Activated naive CD8-positive, alpha-beta T cell treated with anti-CD3 and anti-CD28 coated beads for 36 hours (primary cell): ENCODE measurements around the gene CTRB1. TPM values are rescaled to one million over a fixed set of nuclear protein-coding genes. Genes with fewer than 3 reads are reported as not detected.

Experiments used
- DNase-seq: peaks from one replicate; pipeline ENCODE4 v3.0.0; 2021
- H3K27ac Mint-ChIP-seq: one replicate; pipeline ENCODE4 v1.8.0; 2022; ENCODE audit warnings: mild to moderate bottlenecking, moderate library complexity, mixed read lengths
- H3K27me3 Mint-ChIP-seq: one replicate; pipeline ENCODE4 v1.8.0; 2022; ENCODE audit warnings: mild to moderate bottlenecking, mixed read lengths
- H3K36me3 Mint-ChIP-seq: one replicate; pipeline ENCODE4 v1.8.0; 2021; ENCODE audit warnings: mild to moderate bottlenecking, mixed read lengths
- H3K4me1 Mint-ChIP-seq: one replicate; pipeline ENCODE4 v1.8.0; 2021; ENCODE audit warnings: mixed read lengths
- H3K4me3 Mint-ChIP-seq: one replicate; pipeline ENCODE4 v1.8.0; 2022; ENCODE audit warnings: mild to moderate bottlenecking, moderate library complexity, mixed read lengths
- H3K9me3 Mint-ChIP-seq: one replicate; pipeline ENCODE4 v1.8.0; 2022; ENCODE audit warnings: mixed read lengths
- total RNA-seq, 2 experiments: library from RNA; stranded (reverse); gene quantifications; one replicate each; pipeline ENCODE4 v1.2.3, GENCODE V29; 2021

Gene CTRB1
- total RNA-seq, 2 experiments from 2014 or later: not detected

DNA sequence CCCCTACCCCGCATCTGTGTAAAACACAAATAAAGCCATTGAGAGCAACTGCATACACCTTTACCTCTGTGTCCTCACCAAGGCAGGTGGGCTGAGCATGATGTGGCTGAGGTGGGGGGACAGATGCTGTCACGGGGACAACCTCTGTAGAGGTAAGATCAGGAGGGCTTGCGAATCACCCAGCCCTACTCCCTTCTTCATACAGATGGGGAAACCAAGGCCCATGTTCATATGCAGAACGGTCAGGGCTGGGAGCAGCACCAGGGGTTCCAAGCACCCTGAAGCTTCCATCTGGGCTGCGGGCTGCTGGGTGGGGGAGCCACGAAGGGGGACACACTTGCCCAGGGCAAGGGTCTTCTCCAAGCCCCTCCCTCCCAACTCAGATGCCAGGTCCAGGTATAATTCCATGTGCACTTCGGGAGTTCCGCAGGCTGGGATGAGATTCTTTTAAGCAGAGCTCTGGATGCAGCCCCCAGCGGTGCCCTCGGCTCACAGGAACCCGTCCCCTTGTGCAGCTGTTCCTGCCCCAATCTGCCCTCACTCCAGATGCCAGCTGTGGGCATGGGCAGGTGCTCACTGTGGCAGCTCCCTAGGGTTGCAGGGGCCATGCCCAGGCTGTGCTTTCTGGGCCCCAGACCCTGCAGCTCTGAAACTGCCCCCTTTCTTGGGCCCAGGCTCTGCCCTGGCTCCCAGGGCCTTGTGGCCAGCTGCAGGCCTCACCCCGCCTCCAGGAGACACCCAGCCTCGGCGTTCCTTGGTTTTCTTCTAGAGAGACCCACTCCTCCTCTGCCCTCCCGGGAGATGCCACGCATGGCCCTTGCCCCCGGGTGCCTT lies 9.6 kb downstream of the CTRB1 start:
- Mint-ChIP-seq H3K27me3 (no peaks in the 10 kb centered on the region), H3K4me1 (no peaks in the 10 kb centered on the region), H3K4me3 (no peak overlapping the region), H3K36me3 (no peaks in the 10 kb centered on the region), H3K27ac (no peak overlapping the region), H3K9me3 (no peaks in the 10 kb centered on the region)
- no peak for DNase-seq

DNA sequence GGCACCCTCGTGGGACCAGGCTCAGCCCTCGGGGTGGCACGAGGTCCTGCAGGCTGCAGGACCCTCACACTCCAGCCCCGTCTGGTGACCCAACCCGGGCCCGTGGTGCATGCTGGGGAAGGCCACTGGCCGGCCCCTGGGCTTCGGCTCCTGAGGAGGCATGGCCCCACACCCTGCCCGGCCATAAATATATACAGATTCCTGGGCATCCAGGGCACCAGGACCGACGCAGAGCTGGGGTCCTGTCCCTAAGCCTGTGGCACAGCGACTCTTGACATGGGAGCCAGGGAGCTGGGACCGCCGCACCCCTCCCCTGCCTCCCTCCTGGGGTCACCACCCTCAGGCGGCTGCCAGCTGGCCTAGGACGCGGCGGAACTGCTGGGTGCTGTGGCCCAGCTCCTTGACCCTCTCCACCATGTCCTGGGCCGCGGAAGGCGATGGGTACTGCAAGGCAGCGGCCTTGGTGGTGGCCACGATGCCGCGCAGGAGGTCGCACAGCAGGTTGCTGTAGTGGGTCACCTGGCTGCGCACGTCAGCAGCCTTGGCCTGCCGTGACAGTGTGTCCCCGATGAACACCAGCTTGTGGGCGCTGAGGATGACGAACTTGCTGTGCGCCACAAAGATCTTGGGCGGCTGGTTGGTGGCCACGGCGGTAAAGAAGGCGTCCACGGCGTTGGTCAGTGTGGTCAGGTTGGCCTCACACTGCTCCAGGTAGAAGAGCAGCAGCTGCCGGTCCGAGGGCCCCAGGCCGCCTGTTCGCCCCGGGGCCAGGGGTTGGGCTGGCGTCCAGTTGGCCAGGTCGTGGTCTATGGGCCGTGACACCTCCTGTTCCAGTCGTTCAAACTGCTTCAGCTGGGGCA lies 10.6 kb downstream of the CTRB1 start:
- Mint-ChIP-seq H3K36me3 (peaks cover 1% of the 10 kb centered on the region), H3K9me3 (no peaks in the 10 kb centered on the region), H3K27ac (no peak overlapping the region), H3K4me3 (no peak overlapping the region), H3K4me1 (peaks cover 1% of the 10 kb centered on the region), H3K27me3 (no peaks in the 10 kb centered on the region)
- DNase-seq: no peak

DNA sequence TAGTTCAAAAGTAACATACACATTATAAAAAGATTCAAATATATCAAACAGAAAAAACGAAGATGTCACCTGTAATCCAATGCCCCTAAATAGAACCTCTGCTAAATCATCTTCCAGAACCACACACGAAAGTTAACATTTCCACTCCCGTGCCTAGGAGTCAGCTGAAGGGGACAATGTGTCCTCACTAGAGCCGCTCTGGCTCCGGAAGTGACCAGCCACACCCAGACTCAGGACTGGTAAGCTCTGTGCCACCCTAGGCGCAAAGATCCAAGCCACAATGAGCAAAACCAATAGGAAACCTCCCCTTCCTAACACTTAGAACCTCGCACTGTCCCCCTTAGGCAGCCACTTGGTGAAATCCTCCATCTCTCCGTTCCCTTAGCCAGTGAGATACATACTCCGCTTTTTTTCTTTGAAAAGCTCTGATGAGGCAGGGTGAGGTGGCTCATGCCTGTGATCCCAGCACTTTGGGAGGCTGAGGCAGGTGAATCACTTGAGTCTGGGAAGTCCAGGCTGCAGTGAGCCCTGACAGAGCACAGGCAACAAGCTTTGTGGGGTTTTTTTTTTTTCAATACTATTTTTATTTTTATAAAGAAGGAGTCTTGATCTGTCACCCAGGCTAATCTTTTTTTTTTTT lies 11.8 kb downstream of the CTRB1 start:
- H3K36me3 Mint-ChIP-seq: peaks cover 1% of the 10 kb centered on the region
- DNase-seq: no peak
- H3K9me3 Mint-ChIP-seq: no peaks in the 10 kb centered on the region
- no peak overlapping the region for H3K27ac Mint-ChIP-seq
- H3K4me3 Mint-ChIP-seq: no peak overlapping the region
- peaks cover 1% of the 10 kb centered on the region for H3K4me1 Mint-ChIP-seq
- no peaks in the 10 kb centered on the region for H3K27me3 Mint-ChIP-seq

DNA sequence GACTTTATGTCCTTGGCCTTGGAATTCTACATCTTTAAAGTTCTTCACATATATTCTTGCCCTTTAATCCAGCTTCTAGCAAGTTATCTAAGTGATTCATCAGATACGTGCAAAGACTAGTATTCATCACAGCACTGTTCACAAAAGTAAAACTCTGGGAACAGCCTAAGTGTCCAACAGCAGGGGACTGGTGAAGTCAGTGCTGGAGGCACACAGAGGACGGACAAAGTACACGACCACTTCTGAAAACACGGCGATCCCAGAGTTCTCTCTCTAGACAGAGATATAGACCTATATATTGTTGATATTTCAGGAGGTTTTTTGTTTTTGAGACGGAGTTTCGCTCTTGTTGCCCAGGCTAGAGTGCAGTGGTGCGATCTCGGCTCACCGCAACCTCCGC lies 12.8 kb downstream of the CTRB1 start:
- no peak for DNase-seq
- no peaks in the 10 kb centered on the region for H3K27me3 Mint-ChIP-seq
- no peak overlapping the region for H3K4me3 Mint-ChIP-seq
- H3K9me3 Mint-ChIP-seq: no peaks in the 10 kb centered on the region
- H3K27ac Mint-ChIP-seq: no peak overlapping the region
- H3K4me1 Mint-ChIP-seq: peaks cover 5% of the 10 kb centered on the region
- H3K36me3 Mint-ChIP-seq: peaks cover 1% of the 10 kb centered on the region

DNA sequence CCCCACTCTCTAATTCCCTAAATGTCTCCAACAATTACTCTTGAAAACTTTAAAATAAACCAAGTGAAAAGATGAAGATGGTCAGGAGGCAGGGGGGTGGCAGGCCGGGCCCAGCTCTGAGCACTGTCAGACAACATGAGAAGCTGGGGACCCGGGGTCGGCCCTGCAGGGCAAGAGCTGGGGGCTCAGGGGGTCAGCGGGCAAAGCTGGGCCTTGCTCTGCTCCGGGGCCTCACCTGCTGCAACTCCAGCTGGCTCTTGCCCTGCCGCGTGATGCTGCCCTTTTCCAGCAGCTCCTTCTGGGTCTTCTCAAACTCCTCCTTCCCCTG lies 14.8 kb downstream of the CTRB1 start:
- Mint-ChIP-seq H3K4me1 (peaks cover 5% of the 10 kb centered on the region), H3K4me3 (no peak overlapping the region)

DNA sequence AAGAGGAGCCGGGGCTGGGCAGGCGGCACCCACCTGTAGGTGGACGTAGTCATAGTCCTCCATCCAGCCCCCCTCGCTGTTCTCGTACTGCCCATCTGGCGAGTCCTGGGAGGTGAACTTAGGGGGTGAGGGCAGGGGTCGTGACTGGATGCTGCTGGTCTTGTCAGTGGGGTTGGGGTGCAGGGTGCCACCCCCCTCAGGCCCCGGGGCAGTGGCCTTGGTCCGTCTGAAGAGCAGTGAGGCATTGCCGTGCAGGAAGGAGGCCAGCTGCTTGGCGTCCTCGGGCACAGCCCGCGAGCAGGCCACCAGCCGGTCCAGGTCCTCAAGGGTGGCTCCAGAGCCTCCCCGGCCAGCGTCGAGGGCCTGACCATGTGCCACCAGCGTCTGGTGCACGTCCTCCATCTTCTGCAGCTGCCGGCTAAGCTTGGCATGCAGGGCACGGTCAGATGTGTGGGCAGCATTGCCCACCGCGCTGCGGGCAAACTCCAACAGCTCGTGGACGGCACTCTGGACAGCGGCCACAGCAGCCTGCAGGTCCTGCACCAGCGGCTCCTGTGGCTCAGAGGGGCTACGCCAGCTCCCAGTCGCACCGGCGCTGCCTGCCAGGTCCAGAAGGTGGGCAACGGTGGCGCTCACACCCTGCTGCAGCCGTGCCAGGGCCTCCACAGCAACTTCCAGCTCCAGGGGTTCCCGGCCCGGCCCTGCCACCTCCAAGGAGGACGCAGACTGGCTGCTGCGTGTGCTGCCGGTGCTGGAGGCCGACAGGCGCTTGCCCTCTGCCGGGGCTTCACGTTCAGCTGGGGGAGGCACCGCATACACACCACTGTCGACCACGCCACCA lies 16.3 kb downstream of the CTRB1 start:
- no peak overlapping the region for H3K27ac Mint-ChIP-seq
- H3K36me3 Mint-ChIP-seq: peaks cover 1% of the 10 kb centered on the region
- H3K4me3 Mint-ChIP-seq: no peak overlapping the region
- DNase-seq: no peak
- H3K27me3 Mint-ChIP-seq: no peaks in the 10 kb centered on the region
- peaks cover 5% of the 10 kb centered on the region for H3K4me1 Mint-ChIP-seq
- no peaks in the 10 kb centered on the region for H3K9me3 Mint-ChIP-seq

More for the DNA sequence above, 14.8 kb downstream of the CTRB1 start:
- H3K27ac Mint-ChIP-seq: no peak overlapping the region
- H3K9me3 Mint-ChIP-seq: no peaks in the 10 kb centered on the region
- DNase-seq: no peak
- H3K27me3 Mint-ChIP-seq: no peaks in the 10 kb centered on the region
- peaks cover 1% of the 10 kb centered on the region for H3K36me3 Mint-ChIP-seq

DNA sequence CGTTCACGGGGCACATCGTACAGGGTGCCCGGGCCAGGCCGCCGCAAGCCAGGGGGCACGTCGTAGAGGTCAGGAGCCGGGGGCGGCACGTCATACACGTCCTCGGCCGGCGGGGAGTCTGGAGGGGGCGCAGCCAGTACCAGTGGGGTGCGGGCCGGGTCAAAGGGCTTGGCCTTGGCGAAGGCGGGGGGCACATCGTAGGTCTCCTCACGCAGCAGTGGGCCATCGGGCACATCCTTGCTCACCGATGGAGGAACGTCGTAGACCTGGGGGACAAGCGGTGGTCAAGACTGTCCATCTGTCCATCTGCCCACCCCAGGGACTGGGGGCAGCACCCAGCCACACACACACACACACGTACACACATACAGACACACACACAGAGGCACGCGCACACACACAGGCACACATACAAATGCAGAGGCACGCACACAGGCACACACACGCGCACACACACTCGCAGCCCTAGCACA lies 17.0 kb downstream of the CTRB1 start:
- no peak for DNase-seq
- H3K4me1 Mint-ChIP-seq: peaks cover 5% of the 10 kb centered on the region
- H3K36me3 Mint-ChIP-seq: peaks cover 1% of the 10 kb centered on the region
- no peak overlapping the region for H3K4me3 Mint-ChIP-seq
- H3K27me3 Mint-ChIP-seq: no peaks in the 10 kb centered on the region
- no peak overlapping the region for H3K27ac Mint-ChIP-seq
- H3K9me3 Mint-ChIP-seq: no peaks in the 10 kb centered on the region

DNA sequence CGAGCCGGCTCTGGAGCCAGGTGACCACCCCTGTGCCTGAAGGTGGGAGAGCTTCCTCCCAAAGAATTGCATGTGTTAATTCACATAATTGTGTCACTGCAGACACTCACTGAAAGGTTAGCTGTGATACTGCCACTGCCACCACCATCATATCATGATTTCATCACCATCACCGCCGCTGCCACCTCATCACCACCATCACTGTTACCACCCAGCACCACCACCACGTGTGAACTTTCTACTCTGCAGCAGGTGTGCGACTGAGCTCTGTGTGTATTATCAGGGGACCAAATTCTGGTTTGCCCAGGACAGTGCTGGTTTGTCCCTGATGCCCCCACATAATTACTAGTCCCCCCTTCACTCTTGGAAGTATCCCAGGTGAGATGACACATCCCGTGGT lies 17.4 kb downstream of the CTRB1 start:
- peak; percentile 46 for DNase-seq
- Mint-ChIP-seq H3K4me1 (peaks cover 5% of the 10 kb centered on the region), H3K4me3 (no peak overlapping the region), H3K9me3 (no peaks in the 10 kb centered on the region), H3K27ac (no peak overlapping the region), H3K36me3 (peaks cover 1% of the 10 kb centered on the region), H3K27me3 (no peaks in the 10 kb centered on the region)

DNA sequence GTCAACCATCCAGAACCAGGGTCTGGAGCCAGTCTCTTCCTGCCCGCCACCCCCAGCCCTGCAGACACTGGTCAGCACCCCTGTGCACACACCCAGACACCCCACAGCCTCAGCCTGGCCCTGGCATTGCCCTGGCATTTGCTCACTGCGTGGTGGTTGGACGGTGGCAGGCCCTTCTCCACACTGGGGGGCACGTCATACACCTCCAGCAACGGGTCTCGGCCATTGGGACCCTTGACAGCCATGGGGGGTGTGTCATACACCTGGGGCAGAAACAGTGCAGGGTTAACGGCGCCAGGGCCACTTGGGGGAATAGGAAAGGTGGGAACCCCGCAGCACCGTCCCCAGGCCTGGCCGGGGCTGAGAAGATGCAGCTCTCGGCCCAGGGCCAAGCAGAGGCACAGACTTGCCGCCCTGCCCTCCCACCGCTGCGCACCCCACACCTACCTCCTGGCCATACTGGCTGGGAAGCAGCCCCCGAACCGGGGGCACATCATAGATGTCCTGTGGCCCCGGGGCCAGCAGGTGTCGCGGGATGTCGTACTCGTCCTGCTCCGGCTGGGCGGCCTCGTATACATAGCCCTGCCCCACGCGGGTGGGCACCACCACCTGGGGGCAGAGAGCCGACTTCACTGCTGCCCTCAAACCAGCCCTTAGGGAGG lies 18.1 kb downstream of the CTRB1 start:
- Mint-ChIP-seq H3K4me1 (peaks cover 5% of the 10 kb centered on the region), H3K36me3 (peaks cover 1% of the 10 kb centered on the region), H3K27me3 (no peaks in the 10 kb centered on the region), H3K4me3 (no peak overlapping the region), H3K9me3 (no peaks in the 10 kb centered on the region), H3K27ac (no peak overlapping the region)
- DNase-seq: no peak

DNA sequence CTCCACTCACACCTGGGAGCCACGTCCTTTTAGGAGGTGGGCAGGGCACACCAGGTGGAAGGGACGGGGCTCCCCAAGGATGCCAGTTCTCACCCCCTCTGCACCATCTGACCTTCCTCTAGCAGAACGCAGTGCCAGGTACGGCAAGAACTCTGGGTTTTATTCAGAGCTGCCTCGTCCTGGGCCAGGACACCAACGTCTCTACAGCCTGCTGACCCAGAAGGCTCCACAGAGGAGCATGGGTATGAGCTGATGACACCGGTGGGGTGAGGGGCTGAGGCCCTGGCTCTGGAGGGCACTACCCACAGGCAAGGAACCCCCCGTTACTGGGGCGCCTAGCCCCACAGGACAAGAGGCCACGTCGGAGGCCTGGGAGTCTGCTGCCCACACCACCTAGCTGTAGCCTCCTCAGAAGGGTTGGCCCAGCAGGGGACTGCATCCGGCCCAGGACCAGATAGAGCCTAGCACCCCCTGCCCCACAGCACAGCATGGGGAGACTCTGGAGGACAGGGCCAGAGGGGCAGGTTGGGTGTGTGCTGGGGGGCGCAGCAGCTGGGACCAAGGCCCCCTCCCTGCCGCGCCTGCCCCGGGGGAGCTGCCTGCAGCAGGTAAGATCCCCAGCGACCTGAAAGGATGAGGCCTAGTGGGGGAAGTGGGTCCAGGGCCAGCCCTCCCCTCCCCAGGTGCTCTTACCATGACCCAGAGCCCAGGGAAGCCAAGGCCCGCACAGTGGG lies 18.8 kb downstream of the CTRB1 start:
- Mint-ChIP-seq H3K4me1 (peaks cover 5% of the 10 kb centered on the region), H3K9me3 (no peaks in the 10 kb centered on the region), H3K36me3 (peaks cover 1% of the 10 kb centered on the region), H3K27me3 (no peaks in the 10 kb centered on the region), H3K4me3 (no peak overlapping the region), H3K27ac (no peak overlapping the region)
- no peak for DNase-seq

DNA sequence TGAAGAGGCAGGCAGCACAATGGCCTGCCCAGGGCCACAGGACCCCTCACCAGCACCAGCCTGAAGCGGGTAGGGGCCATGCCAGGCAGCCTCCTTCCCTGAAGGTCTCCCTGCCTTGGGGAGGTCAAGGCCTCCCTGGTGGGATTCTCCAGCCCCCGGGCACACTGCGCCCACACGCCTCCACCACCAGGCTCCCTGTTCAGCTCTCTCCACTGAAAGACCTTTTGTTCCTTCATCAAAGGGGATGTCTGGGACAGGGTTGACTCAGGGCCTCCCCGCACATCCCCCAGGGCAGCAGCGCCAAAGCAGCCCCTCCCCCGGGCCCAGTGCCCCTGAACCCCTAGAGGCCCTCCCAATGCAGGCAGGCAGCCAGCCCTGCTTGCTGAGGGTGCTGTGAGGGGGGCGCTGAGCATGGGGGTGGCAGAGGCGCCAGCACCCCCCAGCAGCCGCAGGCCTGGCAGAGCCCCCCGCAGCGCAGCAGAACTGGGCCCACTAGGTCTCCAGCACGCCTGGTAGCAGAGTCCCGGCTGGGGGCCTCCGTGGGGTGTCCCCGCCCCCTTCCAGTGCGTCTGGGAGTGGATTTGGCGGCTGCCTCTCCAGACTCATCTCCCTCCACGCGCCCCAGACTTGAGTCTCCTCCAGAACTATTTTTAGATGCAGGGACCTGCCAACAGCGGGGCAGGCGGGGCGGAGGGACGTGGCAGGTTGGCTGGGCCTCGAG lies 19.5 kb downstream of the CTRB1 start:
- no peak overlapping the region for H3K4me3 Mint-ChIP-seq
- no peak for DNase-seq
- no peaks in the 10 kb centered on the region for H3K27me3 Mint-ChIP-seq
- H3K27ac Mint-ChIP-seq: no peak overlapping the region
- no peaks in the 10 kb centered on the region for H3K9me3 Mint-ChIP-seq
- H3K36me3 Mint-ChIP-seq: peaks cover 1% of the 10 kb centered on the region
- H3K4me1 Mint-ChIP-seq: peaks cover 5% of the 10 kb centered on the region

DNA sequence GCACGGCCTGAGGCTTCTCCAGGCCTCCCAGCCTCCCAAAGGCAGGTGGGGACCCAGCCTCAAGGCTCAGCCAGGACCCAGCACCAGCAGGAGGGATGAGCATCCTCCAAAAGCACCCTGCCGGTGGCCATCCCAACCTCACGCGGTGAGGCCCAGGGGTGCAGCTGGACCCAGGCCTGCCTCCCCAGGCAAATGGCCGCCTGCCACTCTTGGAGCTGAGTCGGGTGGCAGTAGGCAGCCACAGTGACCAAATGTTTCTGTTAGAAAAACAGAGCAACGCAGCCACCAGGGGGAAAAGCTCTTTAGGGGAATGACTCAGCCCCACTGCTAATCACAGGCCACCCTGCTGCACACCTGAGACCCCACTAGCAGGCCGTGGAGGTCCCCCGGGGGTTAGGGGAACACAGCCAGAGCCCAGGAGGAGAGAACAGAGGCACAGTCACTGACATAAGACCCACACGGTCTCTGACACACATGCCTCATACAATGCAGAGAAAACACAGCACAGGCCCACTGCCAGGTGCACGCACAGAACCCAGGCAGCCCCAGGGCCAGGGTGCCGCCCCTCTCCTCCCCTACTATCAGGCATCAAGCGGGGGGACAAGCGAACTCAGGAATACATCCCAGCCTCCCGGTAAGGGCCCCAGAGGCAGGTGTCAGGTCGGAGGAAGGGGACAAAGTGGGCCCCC lies 20.2 kb downstream of the CTRB1 start:
- no peak overlapping the region for H3K27ac Mint-ChIP-seq
- DNase-seq: no peak
- no peaks in the 10 kb centered on the region for H3K36me3 Mint-ChIP-seq
- H3K9me3 Mint-ChIP-seq: no peaks in the 10 kb centered on the region
- no peak overlapping the region for H3K4me3 Mint-ChIP-seq
- H3K4me1 Mint-ChIP-seq: peaks cover 4% of the 10 kb centered on the region
- no peaks in the 10 kb centered on the region for H3K27me3 Mint-ChIP-seq
